HG03175 (cell line): ENCODE measurements around the gene KRTAP10-3.

Experiments used
- ATAC-seq: cut with Tn5 transposase; IDR thresholded peaks from one replicate; pipeline ENCODE4 v1.9.1; 2021; ENCODE audit warnings: mild to moderate bottlenecking, moderate library complexity; ENCODE audit not compliant: unreplicated experiment

The KRTAP10-3 gene

DNA sequence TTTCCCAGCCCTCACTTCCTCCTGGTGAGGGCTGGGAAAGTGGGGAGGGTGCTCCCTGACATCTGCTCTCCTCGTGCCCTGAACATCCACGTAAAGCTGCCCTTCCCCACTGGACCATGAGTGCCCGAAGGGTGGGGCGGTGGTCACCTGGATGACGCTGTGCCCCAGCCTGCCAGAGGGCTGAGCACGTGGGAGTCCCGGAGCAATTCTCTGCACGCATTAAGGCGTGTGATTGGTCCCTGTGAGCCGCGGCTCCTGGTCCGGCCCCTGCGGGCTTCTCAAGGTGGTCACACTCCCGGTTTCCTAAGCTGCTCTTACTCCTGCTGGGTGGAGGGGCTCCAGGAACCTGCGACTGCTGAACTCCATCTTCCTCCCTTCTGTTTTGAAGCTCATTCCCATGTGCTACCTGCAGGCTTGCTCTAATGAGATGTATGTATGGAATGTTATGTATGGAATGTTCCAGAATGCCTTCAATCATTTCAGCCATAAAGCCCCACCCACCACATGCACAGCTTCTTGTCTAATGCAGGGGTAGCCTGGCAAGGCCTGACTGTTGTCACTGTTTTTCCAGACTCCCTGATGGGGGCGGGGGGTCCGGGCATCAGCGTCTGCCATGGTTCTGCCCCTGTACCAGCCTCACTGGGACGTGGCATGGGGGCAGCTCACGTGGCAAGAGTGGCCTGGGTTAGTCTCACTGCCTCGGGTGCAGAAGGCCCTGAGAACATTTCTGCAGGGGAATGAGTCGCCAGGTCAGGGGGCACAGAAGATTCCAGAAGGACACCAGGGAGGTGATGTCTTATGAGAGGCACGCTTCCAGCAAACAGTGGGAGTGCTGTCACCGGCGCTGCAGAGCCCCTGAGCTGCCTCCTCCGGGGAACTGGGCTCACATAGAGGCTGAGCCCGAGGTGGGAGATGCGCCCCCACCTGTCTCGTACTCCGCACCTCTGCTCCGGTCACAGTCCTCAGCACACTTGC lies 38.0 kb downstream of the KRTAP10-3 start:
- no peak for ATAC-seq

DNA sequence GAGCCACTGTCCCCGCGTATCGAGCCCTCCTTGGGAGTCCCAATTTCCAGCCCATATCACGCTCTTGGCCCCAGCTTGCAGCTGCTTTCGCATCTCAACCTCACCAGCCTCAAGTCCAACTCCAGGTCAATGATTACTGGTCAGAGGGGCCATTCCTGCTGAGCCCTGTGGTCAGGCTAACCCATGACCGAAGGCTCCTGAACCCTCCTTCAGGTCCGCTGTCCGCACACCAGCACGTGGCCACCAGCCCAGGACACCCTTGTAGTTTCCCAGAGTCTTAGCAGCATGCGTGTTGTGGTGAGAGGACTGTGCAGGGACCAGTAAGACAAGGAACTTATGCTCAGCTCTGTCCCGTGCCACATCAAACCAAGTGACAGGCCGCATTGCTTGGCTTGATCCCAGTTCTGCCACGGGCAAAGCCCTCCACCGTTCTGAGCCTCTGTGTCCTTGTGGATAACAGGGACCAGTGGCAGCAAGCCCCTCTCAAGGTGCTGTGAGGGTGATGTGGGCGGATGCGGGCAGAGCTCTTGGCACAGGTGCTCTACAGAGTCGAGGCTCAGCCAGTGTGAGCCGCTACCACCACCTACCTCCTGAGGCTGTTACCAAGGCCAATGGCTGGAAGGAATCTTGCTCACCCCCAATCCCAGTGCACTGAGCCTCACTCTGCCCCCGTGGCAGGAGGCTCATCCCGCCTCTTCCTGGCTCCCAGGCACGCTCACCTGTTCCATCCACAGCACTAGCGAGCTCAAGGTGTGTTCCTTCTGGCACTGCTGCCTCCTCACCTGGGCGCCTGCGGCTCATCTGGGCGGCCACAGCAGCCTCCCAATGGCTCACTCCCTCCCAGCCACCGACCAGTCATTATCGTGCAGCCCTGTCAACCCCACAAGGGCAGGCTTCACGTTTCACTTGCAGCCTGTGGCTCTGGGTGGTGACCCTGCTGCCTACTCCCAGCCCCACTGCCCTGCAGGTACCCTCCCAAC lies 39.0 kb downstream of the KRTAP10-3 start:
- ATAC-seq, result no peak

DNA sequence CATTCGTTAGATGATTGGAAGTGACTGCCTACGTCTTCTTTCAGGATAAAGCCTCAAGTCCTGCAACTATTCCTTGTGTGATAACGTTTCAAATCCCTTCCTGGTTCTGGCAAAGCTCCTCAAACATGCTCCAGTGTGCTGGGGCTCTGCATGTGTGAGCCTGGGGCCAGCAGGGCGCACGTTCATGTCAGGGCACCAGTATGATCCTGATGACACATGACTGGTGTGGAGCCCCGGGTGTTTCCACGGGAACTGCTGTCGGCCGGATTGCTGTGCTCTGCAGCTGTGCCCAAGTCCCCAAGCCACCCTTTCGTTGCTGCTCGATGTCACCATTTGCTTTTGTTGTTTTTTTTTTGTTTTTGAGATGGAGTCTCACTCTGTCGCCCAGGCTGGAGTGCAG lies 39.9 kb downstream of the KRTAP10-3 start:
- ATAC-seq, result no peak

DNA sequence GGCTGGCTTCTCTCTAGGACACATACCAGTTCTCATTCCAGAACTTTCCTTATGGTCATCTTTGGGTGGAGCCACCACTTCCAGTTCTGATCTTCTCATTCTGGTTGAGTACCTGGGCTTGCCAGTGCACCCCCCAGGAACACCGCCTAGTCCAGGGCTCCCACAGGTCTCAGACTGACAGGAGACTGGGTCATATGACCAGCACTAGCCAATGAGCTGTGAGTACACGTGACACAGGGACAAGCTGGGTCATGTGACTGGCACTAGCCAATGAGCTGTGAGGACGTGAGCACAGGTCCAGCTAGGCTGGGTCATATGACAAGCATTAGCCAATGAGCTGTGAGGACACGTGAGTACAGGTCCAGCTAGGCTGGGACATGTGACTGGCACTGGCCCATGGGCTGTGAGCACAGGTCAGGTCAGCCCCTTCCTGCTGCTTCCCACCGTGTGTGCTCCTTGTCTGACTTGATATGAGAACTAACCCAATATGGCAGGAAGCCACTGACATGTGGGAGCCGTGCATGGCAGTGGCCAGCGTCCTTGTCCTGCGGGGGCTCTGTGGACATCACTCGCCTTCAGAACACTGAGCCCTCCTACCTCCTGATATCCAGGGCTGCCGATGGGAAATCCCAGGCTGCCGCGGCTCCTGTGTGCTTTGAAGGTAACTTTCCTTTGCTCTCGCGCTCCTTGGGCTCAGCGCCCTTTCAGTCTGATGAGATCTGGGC lies 41.3 kb downstream of the KRTAP10-3 start:
- ATAC-seq, result no peak

DNA sequence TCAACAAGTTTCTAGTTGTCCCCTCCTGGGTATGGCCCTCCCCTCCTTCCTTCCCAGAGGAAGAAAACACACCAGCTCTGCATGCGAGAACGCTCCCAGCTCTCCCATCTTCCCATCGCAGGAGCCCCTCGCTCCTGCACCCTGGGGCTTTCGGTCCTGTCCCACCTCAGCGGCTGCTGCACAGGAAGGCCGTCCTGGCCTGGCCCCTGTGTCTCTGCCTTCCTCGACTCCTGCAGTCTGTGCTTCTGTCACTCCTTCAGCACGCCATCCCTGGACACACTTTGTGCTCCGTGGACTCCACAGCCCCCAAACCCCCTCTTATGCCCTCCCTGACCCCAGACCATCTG lies 41.8 kb downstream of the KRTAP10-3 start:
- no peak for ATAC-seq

DNA sequence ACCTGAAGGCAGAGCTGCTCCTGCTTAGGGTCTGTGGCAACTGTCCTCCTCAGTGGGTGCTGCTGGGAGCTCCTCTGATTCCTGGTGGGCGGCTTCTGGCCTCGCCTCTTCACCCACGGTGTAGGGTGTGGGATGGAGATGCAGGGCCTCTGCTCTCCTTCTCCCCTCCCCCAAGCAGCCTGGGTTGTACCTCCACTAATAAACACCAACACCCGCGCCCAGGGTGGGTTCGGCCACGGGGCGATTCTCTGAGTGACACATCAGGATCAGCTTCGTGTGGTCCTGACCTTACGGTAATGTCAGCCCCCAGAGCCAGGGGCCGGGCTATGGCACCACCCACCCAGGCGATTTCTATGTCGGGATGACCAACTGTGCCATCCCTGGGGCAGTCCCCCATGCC lies 42.3 kb downstream of the KRTAP10-3 start:
- ATAC-seq, result no peak

DNA sequence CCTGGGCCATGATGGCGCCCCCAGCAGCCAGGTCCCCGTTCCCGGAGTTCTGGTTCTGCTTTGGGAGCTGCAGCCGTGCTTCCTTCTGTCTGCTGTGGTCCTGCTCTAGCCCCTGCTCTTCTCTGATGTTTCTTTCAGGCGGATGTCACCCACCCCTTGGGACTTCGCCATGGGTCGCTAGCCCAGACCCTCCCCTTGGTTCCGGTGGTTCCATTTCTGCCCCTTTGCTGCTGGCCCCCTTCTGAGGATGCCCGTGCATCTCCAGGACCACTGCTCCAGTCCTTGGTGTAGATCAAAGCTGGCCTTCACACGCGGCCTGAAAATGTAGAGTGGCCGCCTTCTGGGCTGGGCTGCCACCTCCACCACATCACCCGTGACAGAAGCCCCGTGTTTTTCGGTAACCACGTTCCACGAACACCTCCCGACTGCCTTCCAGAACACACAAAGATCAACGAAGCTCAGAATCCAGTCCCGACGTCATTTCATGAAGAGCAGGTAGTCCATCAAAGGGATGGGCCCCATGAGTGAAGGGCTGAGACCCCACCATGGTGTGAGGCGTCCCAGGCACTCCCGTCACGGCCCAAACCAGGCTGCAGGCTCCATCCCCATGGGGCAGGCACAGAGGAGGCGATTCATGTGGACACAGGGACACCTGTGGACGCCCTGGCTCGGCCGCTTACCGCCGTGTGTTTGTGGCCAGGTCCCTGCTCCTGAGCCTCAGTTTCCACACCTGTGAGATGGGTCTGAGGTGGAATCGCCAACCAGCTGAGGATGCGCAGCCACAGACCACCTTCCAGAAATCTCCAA lies 43.0 kb downstream of the KRTAP10-3 start:
- no peak for ATAC-seq

DNA sequence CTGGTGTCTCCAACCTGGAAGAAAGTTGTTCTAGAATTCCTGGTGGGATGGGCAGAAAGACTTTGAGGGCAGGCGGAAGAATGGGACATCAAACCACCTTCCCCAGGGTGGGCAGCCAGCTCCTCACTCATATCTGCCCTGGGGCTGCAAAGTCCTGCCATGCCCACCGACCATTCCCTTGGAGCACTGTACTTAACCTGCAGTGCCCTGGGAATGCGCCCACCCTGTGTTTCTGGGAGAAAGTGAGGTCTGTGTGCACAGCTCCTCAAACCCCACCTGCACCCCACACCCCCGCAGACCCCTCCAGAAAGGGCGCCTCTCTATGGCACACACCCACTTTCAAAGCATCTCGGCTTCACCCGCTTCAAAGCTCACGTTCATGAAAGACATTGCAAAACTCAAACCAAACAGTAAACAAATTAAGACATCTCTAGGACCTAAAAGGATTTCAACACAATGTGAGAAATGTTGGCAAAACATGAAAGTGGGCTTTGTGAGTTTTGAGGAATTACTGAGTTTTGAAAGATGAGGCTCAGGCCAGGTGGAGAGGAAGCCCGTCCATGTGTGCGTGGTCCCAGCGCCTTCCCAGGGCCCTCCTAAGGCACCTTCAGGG lies 43.7 kb downstream of the KRTAP10-3 start:
- ATAC-seq, result no peak

DNA sequence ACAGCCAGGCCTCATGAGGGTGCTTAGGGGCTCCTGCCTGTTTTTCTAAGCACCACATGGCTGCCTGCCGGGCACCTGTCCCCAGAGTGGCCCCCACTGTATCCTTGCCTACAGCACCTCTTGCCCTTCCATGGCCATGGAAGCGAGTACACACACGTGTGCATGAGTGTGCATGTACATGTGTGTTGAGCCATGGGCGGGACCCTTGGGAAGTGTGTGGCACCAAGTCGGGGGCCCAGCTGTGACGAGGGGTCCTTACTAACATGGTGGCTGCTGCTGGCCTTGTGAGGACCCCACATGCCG lies 44.4 kb downstream of the KRTAP10-3 start:
- ATAC-seq, result no peak

DNA sequence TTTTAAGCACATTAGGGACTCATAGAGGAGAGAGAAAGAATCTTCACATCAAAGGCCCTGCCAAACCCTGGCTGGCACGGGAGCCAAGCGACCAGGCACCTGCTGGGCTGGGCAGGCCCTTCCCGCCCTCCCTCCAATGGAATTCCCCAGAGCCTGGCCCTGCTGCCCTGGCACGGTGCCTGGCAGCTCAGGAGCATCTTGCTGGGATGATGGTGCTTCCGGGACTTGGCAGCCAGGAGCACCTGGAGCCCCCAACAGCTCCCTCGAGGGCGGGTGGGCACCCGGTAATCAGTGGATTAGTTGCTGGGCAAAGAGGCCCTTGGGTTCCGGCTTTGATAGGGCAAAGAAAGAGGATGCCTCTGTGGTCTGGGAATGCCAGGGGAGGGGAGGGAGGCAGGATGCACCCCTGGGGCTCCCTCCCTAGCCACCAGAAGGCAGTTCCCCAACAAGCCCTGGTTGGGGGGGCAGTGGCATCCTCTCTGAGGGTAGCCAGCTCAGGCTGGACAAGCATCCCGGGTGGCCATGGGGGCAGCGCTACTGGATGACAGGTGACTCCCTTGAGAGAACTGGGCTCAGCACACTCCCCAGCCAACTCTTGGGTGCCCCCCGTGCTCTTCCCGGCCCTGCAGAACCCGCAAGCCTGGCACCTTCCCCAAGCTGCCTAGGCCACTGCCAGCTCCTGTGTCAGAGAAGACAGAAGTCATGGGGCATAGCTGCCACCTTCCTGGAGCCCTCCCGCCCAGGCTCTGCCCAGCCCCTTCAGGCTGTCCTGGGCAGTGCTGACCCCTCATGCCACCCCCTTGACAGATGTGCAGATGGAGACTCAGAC lies 45.0 kb downstream of the KRTAP10-3 start:
- ATAC-seq, result no peak

DNA sequence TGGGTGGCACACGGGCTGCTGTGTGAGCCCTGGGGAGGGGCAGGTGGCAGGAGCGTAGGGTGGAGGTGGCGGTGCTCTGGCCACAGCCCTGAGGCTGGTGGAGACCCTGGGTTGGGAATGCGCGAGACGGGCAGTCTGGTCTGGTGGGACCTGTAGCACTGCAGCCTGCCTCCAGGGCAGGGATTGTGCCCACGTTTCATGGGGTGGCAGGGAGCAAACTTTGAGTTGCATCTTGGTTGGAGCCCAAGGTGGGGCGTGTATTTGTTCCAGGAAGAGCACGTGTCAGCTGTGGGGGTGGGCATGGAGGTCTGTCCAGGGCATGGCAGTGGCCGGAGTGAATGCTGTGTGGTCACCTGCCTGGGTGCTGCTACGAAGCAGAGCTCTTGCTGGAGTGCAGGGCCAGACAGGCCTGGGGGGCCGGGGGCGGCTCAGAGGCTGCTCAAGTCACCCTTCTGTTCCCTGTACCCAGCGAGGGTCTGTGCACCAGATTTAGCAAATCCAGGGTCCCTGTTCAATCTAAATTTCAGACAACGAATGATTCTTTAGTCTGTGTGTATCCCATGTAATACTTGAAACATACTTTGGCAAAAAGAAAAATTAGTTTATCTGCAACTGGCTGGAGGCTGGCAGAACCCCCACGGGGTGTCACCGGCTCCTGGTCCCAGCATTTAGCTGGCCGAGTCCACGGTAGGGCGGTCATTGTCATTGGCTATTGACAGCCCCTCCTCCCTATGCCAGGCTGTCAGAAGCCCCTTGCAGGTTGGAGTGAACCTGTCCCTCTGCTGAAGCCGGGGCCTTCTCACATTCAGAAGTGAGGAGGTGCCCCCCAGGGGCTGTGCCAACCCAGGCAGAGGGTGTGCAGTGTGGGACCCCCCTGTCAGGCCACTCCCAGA lies 45.9 kb downstream of the KRTAP10-3 start:
- ATAC-seq, result no peak

DNA sequence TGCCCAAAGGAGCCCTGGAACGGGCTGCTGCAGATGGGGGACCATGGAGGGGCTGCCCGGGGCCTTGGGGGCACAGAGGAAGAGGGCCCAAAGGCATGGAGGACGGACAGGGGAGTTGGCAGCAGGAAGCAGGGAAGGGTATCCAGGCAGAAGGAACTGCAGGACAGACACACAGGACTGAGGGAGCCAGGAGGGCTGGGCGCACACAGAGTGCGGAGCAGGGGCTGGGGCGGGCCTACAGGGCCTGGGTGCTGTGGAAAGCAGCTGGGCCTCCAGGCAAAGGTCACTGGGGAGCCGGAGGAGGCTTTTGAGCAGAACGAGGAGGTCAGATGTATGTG lies 46.7 kb downstream of the KRTAP10-3 start:
- no peak for ATAC-seq

DNA sequence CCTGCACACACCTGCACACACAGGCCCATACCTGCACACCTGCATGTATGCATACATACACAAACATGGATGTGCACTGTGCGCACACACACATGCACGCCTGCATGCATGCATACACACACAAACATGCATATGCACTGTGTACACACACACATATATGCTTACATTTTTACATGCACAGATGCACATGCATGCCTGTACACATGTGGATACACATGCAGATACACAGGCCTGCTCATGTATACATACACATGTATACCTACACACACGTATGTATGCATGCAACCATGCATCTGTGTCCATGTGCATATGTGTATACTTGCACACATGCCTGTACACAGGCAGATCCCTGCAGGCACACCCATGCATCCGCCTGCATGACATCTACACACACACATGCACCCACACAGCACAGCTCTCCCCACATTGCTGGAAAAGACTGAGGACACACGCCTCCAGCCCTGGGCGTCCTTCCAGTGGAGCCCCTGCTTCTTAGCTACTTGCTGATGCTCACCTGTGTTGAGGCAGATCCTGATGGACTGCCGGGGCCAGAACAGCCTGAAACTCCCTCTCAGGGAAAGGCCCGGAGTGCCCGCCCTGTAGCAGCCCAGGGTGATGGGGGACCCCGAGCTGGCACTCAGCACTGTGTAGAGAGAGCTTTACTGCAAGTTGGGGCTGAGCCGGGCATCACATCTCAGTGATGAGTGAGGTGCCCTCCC lies 47.2 kb downstream of the KRTAP10-3 start:
- ATAC-seq, result no peak

DNA sequence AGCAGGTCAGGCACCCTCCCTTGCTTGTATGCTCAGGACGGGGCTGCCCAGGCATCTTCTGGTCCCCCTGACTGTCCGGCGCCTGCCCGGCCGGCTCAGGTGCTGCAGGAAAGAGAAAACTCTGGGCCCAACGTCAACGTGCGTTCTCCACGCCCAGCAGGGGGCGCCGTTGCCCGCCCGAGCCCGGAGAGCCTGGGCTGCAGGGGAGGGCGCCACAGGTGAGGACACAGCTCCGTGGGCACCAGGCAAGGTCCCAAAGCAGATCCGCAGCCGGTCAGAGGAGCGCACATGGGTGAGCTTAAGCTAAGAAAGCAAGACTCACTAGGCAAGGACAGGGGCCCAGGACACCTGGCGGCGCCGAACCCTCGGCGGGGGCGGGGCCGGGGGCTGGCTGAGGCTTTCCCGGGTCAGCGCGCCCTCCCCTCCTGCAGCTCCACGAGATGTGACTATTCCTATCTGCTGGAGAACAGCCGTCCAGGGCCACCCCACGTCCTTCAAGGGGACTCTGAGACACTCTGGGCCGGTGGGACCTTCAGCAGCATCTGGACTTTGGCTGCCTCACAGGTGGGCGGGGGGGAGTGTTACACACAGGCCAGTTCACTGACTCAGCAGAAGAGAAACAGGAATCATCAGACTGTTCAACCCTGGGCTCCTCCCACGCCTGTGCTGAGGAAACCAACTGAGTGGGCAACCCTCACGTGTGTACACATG lies 47.9 kb downstream of the KRTAP10-3 start:
- ATAC-seq, result no peak

DNA sequence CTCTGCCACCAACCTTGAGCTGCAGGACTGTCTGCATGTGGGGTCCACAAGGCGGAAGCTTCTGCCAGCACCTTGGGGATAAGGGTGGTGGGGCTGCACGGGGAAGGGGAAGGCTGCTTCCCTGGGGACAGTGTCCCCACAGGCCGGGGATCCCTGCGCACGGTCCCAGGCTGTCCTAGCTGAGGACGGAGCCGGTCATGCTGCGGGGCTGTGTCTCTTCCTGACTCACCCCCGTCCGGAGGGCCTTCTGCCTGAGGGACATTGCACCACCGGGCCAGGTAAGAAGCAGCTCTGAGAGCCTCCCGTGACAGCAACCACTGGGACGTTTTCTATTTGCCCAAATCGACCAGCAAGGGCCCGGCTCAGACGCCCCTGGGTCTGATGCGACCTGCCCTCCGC lies 48.5 kb downstream of the KRTAP10-3 start:
- ATAC-seq, result no peak

DNA sequence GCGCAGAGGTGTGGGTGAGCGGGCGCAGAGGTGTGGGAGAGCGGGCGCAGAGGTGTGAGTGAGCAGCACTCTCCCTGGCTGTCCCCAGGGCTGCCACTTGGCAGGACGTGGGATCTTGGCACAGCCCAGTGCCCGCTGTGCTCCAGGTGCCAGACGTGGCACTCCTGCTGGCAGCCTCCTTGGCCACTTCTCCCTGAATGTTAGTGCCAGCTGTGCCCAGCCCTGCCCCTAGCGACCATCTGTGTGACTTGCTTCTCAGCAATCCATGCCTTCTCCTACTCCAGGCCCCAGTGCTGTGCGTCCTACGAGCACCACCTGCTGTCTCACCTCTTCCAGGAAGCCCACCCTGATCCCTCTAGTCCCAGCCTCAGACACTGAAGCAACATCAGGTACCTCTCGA lies 49.1 kb downstream of the KRTAP10-3 start:
- no peak for ATAC-seq
